ENCODE measurements around the gene SLC12A8. TPM values are rescaled to one million over a fixed set of nuclear protein-coding genes. Genes with fewer than 3 reads are reported as not detected.
A peak's percentile ranks its signal among the peaks of the same experiment; 100 is the strongest.

SLC12A8 gene
- total RNA-seq, 1 experiment from 2014 or later: 30.7 TPM

DNA sequence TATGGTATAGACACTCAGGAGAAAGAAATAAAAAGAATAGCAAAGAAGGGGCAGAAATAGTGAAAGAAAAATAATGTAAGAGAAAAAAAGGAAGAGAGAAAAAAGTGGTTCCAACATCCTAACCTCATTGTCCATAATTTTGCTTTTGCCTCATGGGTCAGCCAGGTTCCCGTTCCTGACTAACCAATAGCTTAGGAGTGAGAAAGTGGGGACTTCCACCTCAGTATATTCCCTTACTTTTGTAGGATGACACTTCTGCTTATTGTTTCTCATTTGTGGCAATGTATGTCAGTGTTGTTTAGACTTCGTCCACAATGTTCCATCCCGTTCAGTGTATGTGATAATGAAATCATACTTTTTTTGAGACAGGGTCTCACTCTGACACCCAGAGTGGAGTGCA is 9.3 kb upstream of the SLC12A8 start:
- TF ChIP-seq EZH2 (IDR thresholded peaks at IDR 0.05; ENCODE audit: low read depth): no peak
- TF ChIP-seq, protein P1, sequence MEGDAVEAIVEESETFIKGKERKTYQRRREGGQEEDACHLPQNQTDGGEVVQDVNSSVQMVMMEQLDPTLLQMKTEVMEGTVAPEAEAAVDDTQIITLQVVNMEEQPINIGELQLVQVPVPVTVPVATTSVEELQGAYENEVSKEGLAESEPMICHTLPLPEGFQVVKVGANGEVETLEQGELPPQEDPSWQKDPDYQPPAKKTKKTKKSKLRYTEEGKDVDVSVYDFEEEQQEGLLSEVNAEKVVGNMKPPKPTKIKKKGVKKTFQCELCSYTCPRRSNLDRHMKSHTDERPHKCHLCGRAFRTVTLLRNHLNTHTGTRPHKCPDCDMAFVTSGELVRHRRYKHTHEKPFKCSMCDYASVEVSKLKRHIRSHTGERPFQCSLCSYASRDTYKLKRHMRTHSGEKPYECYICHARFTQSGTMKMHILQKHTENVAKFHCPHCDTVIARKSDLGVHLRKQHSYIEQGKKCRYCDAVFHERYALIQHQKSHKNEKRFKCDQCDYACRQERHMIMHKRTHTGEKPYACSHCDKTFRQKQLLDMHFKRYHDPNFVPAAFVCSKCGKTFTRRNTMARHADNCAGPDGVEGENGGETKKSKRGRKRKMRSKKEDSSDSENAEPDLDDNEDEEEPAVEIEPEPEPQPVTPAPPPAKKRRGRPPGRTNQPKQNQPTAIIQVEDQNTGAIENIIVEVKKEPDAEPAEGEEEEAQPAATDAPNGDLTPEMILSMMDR (conservative IDR thresholded peaks at IDR 0.05): no peak
- POLR2A ChIA-PET (ENCODE audit: unreplicated experiment): no interaction called here
- DNase-seq: no peak
- H3K9me2 ChIP-seq (ENCODE audit: insufficient read depth): no peaks in the 10 kb centered on the region
- intact Hi-C loops (cut with micrococcal nuclease; ENCODE audit: unreplicated experiment): no loop called here
- H3K4me1 ChIP-seq (replicated peaks; ENCODE audit: insufficient read depth): no peaks in the 10 kb centered on the region
- BruUV-seq (replicated peaks): no TSS peak
- H3K4me3 ChIP-seq: no peak overlapping the region
- no peaks in the 10 kb centered on the region for H4K20me1 ChIP-seq (ENCODE audit: insufficient read depth)
- H3K27ac ChIP-seq: no peak overlapping the region
- no peaks in the 10 kb centered on the region for H3K36me3 ChIP-seq (ENCODE audit: low read depth)
- no peak overlapping the region for H3K4me2 ChIP-seq
- no peaks in the 10 kb centered on the region for H3K9me3 ChIP-seq (ENCODE audit: insufficient read depth, low read depth)
- H2AFZ ChIP-seq: no peak overlapping the region
- H3K79me2 ChIP-seq (ENCODE audit: low read depth): no peaks in the 10 kb centered on the region
- CTCF ChIA-PET: no interaction called here
- H3K27me3 ChIP-seq (ENCODE audit: insufficient read depth, low read depth): no peaks in the 10 kb centered on the region
- H3F3A ChIP-seq (ENCODE audit: insufficient read depth, low read depth): no peaks in the 10 kb centered on the region

DNA sequence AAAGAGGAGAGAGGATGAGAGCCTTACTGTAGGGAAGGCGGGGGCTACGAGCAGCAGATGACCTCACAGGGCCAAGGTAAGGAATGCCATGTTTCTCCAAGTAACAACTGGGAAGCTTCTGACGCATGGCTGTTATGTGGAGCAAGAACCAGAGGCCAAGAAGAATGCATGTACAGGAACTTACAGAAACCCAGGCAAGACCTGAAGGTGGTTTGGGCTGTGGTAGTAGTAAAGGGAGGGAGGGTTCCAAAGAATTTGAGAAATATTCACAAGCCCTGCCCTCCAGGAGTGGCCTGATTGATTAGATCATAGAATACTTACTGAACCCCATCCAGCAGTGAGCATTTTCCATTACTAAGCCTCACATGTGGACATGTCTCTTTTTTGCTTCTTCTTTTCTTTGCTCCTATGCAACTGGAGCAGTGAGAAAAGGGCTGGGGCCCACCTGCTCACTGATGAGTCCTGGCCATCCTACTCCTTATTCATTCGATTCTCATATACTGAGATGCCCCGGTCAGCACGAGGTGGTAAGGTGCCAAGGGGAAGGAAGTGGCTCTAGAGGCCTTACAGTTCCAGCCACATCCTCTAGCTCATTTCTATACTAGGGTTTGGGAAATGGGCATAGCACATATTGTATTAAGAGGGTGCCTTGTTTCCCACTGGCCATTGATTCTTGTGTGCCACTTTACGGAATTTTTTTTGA is 8.3 kb upstream of the SLC12A8 start:
- intact Hi-C loops (cut with micrococcal nuclease; ENCODE audit: unreplicated experiment): no loop called here
- DNase-seq: no peak
- no TSS peak for BruUV-seq (replicated peaks)

DNA sequence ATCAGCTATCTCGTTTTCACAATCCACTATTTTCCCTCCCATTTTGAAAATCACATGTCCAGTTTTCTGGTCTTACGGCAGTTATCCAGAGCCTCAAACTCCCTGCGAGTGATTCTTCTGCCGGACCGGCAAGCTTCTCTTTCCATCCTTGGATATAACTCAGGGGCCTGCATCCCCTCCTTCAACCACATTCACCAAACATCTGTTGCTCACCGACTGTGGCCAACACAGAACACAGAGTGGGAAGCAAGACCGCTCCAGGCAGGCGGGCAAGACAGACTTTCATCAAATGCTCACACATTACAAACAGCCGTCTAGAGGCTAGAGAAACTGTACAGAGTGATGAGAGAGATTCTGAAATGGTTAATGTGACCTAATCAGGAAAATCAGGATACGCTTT is 7.6 kb upstream of the SLC12A8 start:
- Histone ChIP-seq H3K36me3 (ENCODE audit: low read depth) (no peaks in the 10 kb centered on the region), H3K27me3 (ENCODE audit: insufficient read depth, low read depth) (no peaks in the 10 kb centered on the region), H3K9me3 (ENCODE audit: insufficient read depth, low read depth) (no peaks in the 10 kb centered on the region), H2AFZ (no peak overlapping the region), H3K4me3 (no peak overlapping the region), H4K20me1 (ENCODE audit: insufficient read depth) (no peaks in the 10 kb centered on the region), H3K4me2 (no peak overlapping the region), H3K79me2 (ENCODE audit: low read depth) (no peaks in the 10 kb centered on the region), H3K4me1 (replicated peaks; ENCODE audit: insufficient read depth) (no peaks in the 10 kb centered on the region), H3K9me2 (ENCODE audit: insufficient read depth) (no peaks in the 10 kb centered on the region), H3K27ac (no peak overlapping the region), H3F3A (ENCODE audit: insufficient read depth, low read depth) (no peaks in the 10 kb centered on the region)
- ChIA-PET CTCF (no interaction called here), POLR2A (ENCODE audit: unreplicated experiment) (no interaction called here)
- intact Hi-C loops (cut with micrococcal nuclease; ENCODE audit: unreplicated experiment): no loop called here
- TF ChIP-seq, protein P1 (conservative IDR thresholded peaks at IDR 0.05): no peak
- TF ChIP-seq EZH2 (IDR thresholded peaks at IDR 0.05; ENCODE audit: low read depth): no peak
- DNase-seq: no peak
- TSS peak; percentile 12 for BruUV-seq (replicated peaks)

More for the DNA sequence above, 8.3 kb upstream of the SLC12A8 start:
- Histone ChIP-seq H3K9me2 (ENCODE audit: insufficient read depth) (no peaks in the 10 kb centered on the region), H3K79me2 (ENCODE audit: low read depth) (no peaks in the 10 kb centered on the region), H3K4me1 (replicated peaks; ENCODE audit: insufficient read depth) (no peaks in the 10 kb centered on the region), H3K4me2 (no peak overlapping the region), H3K36me3 (ENCODE audit: low read depth) (no peaks in the 10 kb centered on the region), H3K9me3 (ENCODE audit: insufficient read depth, low read depth) (no peaks in the 10 kb centered on the region), H2AFZ (no peak overlapping the region), H3K27ac (no peak overlapping the region), H3K27me3 (ENCODE audit: insufficient read depth, low read depth) (no peaks in the 10 kb centered on the region), H4K20me1 (ENCODE audit: insufficient read depth) (no peaks in the 10 kb centered on the region), H3K4me3 (no peak overlapping the region), H3F3A (ENCODE audit: insufficient read depth, low read depth) (no peaks in the 10 kb centered on the region)
- TF ChIP-seq, protein P1 (conservative IDR thresholded peaks at IDR 0.05): no peak
- TF ChIP-seq EZH2 (IDR thresholded peaks at IDR 0.05; ENCODE audit: low read depth): no peak
- ChIA-PET POLR2A (ENCODE audit: unreplicated experiment) (no interaction called here), CTCF (no interaction called here)

Measured in PC-9 (cell line).